ENCODE measurements around the gene GSX2. TPM values are rescaled to one million over a fixed set of nuclear protein-coding genes. Genes with fewer than 3 reads are reported as not detected.

The GSX2 gene
- total and polyA plus RNA-seq, 2 of the 13 experiments (the other 11 are each of a cell fraction or from before 2014, with no cell fraction given): not detected

GRCh38 chr4:54099287-54099747 lies 646 bp upstream of the GSX2 start:
- WGBS (ENCODE audit: low lambda C conversion rate): 2% methylated on average over 7 of the region's 17 CpGs
- TF ChIP-seq ZNF446 (CRISPR knock-in tag; IDR thresholded peaks at IDR 0.05): no peak
- no peak for TF ChIP-seq ZNF24 (IDR thresholded peaks at IDR 0.05)
- TF ChIP-seq STAT6 (CRISPR knock-in tag; IDR thresholded peaks at IDR 0.05; ENCODE audit: borderline replicate concordance): no peak
- no peak for TF ChIP-seq SIN3A (IDR thresholded peaks at IDR 0.05; ENCODE audit: borderline replicate concordance, low read depth, low read length)
- no peak overlapping the region for H3K27ac ChIP-seq (ENCODE audit: extremely low read length, insufficient read depth, low read length)
- no peaks in the 10 kb centered on the region for H4K20me1 ChIP-seq (ENCODE audit: insufficient read depth, low read length)
- ATAC-seq: peak; percentile 40
- no peak for FAIRE-seq
- peak overlapping the region; percentile 54 for H2AFZ ChIP-seq (ENCODE audit: low read length)
- peak overlapping the region; percentile 69 for H3K4me2 ChIP-seq (ENCODE audit: low read depth, low read length)
- CTCF ChIA-PET (ENCODE audit: low intra/inter-chr PET ratio, low total read pairs): no interaction called here
- H3K4me1 ChIP-seq (ENCODE audit: insufficient read depth, low read length): peaks cover 30% of the 10 kb centered on the region
- no peaks in the 10 kb centered on the region for H3K36me3 ChIP-seq (replicated peaks in 1 of 2; ENCODE audit: control insufficient read depth in 1 of 2, insufficient read depth in 2 of 2, low read length in 2 of 2)
- H3K27me3 ChIP-seq (ENCODE audit: control insufficient read depth in 1 of 2, insufficient read depth in 2 of 2, low read length in 2 of 2): peaks cover 8 to 92% of the 10 kb centered on the region in 2 experiments
- intact Hi-C loops (cut with micrococcal nuclease; ENCODE audit: unreplicated experiment) (no loop called here), in situ Hi-C loops (cut with HindIII; ENCODE audit: extremely low pct_ligation_motif_present, low pct_unique_long_range_greater_than_20kb) (no loop called here)
- POLR2A ChIA-PET: interaction anchor here (1.2 kb wide), 1 partner anchor 14 kb away, joined by 3 read pairs; no protein-coding TSS in a partner anchor
- H3K9me3 ChIP-seq (ENCODE audit: low read length): no peaks in the 10 kb centered on the region
- peak overlapping the region in 2 of 3 experiments; percentile 40 to 63; a peak in 3 of 6 replicates for H3K4me3 ChIP-seq (replicated peaks in 1 of 3; ENCODE audit: insufficient read depth in 1 of 3, low read depth in 2 of 3, low read length in 3 of 3)
- H3K79me2 ChIP-seq (ENCODE audit: insufficient read depth, low read length): no peaks in the 10 kb centered on the region
- DNase-seq (ENCODE audit: low spot score): no peak
- BruUV-seq (replicated peaks): no TSS peak
- no peak overlapping the region for H3K9ac ChIP-seq (ENCODE audit: insufficient read depth, low read depth, low read length)

- FAIRE-seq (no peak), ATAC-seq (peak; percentile 55), DNase-seq (ENCODE audit: low spot score) (no peak)
- H3K36me3 ChIP-seq (replicated peaks in 1 of 2; ENCODE audit: control insufficient read depth in 1 of 2, insufficient read depth in 2 of 2, low read length in 2 of 2): no peaks in the 10 kb centered on the region
- intact Hi-C loops (cut with micrococcal nuclease; ENCODE audit: unreplicated experiment) (no loop called here), in situ Hi-C loops (cut with HindIII; ENCODE audit: extremely low pct_ligation_motif_present, low pct_unique_long_range_greater_than_20kb) (no loop called here)
- H3K9me3 ChIP-seq (ENCODE audit: low read length): no peaks in the 10 kb centered on the region
- no peak for TF ChIP-seq ZNF274 (CRISPR knock-in tag; IDR thresholded peaks at IDR 0.05)
- peak; percentile 80 for TF ChIP-seq EZH2 (conservative IDR thresholded peaks at IDR 0.05; ENCODE audit: low read depth, low read length)
- BruUV-seq (replicated peaks): no TSS peak
- H4K20me1 ChIP-seq (ENCODE audit: insufficient read depth, low read length): no peaks in the 10 kb centered on the region
- H2AFZ ChIP-seq (ENCODE audit: low read length): no peak overlapping the region
- 7% methylated on average over 24 of the region's 46 CpGs for WGBS (ENCODE audit: low lambda C conversion rate)
- H3K27me3 ChIP-seq (ENCODE audit: control insufficient read depth in 1 of 2, insufficient read depth in 2 of 2, low read length in 2 of 2): peaks cover 8 to 92% of the 10 kb centered on the region in 2 experiments
- H3K27ac ChIP-seq (ENCODE audit: extremely low read length, insufficient read depth, low read length): no peak overlapping the region
- peak overlapping the region; percentile 40 to 63 (median 45); a peak in 3 of 6 replicates for H3K4me3 ChIP-seq (replicated peaks in 1 of 3; ENCODE audit: insufficient read depth in 1 of 3, low read depth in 2 of 3, low read length in 3 of 3)
- CTCF ChIA-PET (ENCODE audit: low intra/inter-chr PET ratio, low total read pairs): no interaction called here
- H3K79me2 ChIP-seq (ENCODE audit: insufficient read depth, low read length): no peaks in the 10 kb centered on the region
- H3K9ac ChIP-seq (ENCODE audit: insufficient read depth, low read depth, low read length): no peak overlapping the region
- H3K4me1 ChIP-seq (ENCODE audit: insufficient read depth, low read length): peaks cover 30% of the 10 kb centered on the region
- POLR2A ChIA-PET: interaction anchor here (1.2 kb wide), 1 partner anchor 15 kb away, joined by 3 read pairs; no protein-coding TSS in a partner anchor
- H3K4me2 ChIP-seq (ENCODE audit: low read depth, low read length): peak overlapping the region; percentile 69
Measured at GRCh38 chr4:54100595-54101189, 729 bp downstream of the GSX2 start.

Measured in HepG2 (cell line).